Measurements from ENCODE around the gene COMMD1. TPM values are rescaled to one million over a fixed set of nuclear protein-coding genes. Genes with fewer than 3 reads are reported as not detected.

The COMMD1 gene
- polyA plus RNA-seq, 1 donor (not counting 4 experiments of a cell fraction or from before 2014, with no cell fraction given), result 44.8 TPM

DNA sequence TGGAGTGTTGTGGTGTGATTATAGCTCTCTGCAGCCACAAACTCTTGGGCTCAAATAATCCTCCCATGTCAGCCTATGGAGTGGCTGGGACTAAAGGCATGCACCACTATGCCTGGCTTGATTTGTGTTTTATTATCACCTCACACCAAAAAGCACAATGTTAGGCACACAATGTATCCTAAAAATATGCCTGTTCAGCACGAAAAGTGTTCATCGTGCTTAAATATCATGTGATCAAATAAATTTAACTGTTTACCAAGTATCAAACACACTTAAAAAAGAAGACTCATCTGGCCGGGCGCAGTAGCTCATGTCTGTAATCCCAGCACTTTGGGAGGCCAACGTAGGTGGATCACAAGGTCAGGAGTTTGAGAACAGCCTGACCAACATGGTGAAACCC lies 22.6 kb upstream of the COMMD1 start:
- no peaks in the 10 kb centered on the region for H3K27me3 ChIP-seq (ENCODE audit: control insufficient read depth, extremely low read depth, insufficient read depth, low read length)
- no peak overlapping the region for H2AFZ ChIP-seq (ENCODE audit: control insufficient read depth, low read length)
- DNase-seq (ENCODE audit: low read depth, low spot score), result no peak
- H3K4me3 ChIP-seq (ENCODE audit: control insufficient read depth in 2 of 3, extremely low read depth in 1 of 3, insufficient read depth in 2 of 3, low read depth in 1 of 3, low read length in 3 of 3), result no peak overlapping the region
- no peaks in the 10 kb centered on the region for H3K9me3 ChIP-seq (ENCODE audit: control insufficient read depth, low read depth, low read length)
- peaks cover 23% of the 10 kb centered on the region for H4K20me1 ChIP-seq (ENCODE audit: control insufficient read depth, extremely low read depth, insufficient read depth, low read length)
- dilution Hi-C loops (cut with MboI; ENCODE audit: extremely low pct_ligation_motif_present, low sequenced_read_pairs), result no loop called here
- H3K36me3 ChIP-seq (ENCODE audit: control insufficient read depth in 2 of 2, extremely low read depth in 1 of 2, insufficient read depth in 2 of 2, low read length in 2 of 2), result peaks cover 10 to 30% of the 10 kb centered on the region in 2 experiments
- H3K9ac ChIP-seq (ENCODE audit: control insufficient read depth, extremely low read depth, insufficient read depth, low read length), result no peak overlapping the region
- peaks cover 33% of the 10 kb centered on the region for H3K4me1 ChIP-seq (ENCODE audit: control insufficient read depth, extremely low read depth, insufficient read depth, low read length)
- no peak overlapping the region for H3K27ac ChIP-seq (ENCODE audit: control insufficient read depth, insufficient read depth, low read length)
- TF ChIP-seq, protein P1, sequence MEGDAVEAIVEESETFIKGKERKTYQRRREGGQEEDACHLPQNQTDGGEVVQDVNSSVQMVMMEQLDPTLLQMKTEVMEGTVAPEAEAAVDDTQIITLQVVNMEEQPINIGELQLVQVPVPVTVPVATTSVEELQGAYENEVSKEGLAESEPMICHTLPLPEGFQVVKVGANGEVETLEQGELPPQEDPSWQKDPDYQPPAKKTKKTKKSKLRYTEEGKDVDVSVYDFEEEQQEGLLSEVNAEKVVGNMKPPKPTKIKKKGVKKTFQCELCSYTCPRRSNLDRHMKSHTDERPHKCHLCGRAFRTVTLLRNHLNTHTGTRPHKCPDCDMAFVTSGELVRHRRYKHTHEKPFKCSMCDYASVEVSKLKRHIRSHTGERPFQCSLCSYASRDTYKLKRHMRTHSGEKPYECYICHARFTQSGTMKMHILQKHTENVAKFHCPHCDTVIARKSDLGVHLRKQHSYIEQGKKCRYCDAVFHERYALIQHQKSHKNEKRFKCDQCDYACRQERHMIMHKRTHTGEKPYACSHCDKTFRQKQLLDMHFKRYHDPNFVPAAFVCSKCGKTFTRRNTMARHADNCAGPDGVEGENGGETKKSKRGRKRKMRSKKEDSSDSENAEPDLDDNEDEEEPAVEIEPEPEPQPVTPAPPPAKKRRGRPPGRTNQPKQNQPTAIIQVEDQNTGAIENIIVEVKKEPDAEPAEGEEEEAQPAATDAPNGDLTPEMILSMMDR (optimal IDR thresholded peaks at IDR 0.05 in 1 of 3, IDR thresholded peaks at IDR 0.05 in 1 of 3, conservative IDR thresholded peaks at IDR 0.05 in 1 of 3; ENCODE audit: extremely low read depth in 1 of 3, insufficient read depth in 2 of 3, low read length in 3 of 3), result no peak
- TF ChIP-seq EZH2 (IDR thresholded peaks at IDR 0.05; ENCODE audit: low read length), result no peak
- no peak overlapping the region for H3K4me2 ChIP-seq (ENCODE audit: control insufficient read depth, extremely low read depth, insufficient read depth, low read depth, low read length)
- peaks cover 61% of the 10 kb centered on the region for H3K79me2 ChIP-seq (ENCODE audit: control insufficient read depth, insufficient read depth, low read length)
- peaks cover 3% of the 10 kb centered on the region for H3K9me1 ChIP-seq (ENCODE audit: control insufficient read depth, extremely low read depth, insufficient read depth, low read length)
- no peak for FAIRE-seq

DNA sequence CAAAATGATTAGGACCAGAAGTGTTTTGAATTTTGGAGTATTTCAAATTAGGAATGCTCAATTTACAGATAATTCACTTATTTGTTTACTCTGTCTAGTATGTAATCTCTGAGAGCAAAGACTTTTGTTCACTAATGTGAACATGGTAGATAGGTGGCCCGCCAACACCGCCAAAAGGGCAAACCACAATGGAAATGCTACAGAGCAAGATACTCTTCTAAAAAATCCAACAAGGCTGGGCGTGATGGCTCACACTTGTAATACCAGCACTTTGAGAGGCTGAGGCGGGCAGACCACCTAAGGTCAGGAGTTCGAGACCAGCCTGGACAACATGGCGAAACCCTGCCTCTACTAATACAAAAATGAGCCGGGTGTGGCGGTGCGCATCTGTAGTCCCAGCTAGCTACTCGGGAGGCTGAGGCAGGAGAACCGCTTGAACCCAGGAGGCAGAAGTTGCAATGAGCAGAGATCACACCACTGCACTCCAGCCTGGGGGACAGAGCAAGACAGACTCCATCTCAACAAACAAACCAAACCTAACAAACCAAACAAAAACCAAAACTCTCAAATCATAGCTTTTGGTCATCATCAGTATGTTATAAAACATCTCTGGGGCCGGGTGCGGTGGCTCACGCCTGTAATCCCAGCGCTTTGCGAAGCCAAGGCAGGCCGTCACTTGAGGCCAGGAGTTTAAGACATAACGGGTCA lies 19.4 kb upstream of the COMMD1 start:
- Histone ChIP-seq H3K4me1 (ENCODE audit: control insufficient read depth, extremely low read depth, insufficient read depth, low read length) (peaks cover 19% of the 10 kb centered on the region), H3K27me3 (ENCODE audit: control insufficient read depth, extremely low read depth, insufficient read depth, low read length) (no peaks in the 10 kb centered on the region), H4K20me1 (ENCODE audit: control insufficient read depth, extremely low read depth, insufficient read depth, low read length) (peaks cover 21% of the 10 kb centered on the region), H3K36me3 (ENCODE audit: control insufficient read depth in 2 of 2, extremely low read depth in 1 of 2, insufficient read depth in 2 of 2, low read length in 2 of 2) (peaks cover 7 to 9% of the 10 kb centered on the region in 2 experiments), H3K79me2 (ENCODE audit: control insufficient read depth, insufficient read depth, low read length) (peaks cover 57% of the 10 kb centered on the region), H3K4me2 (ENCODE audit: control insufficient read depth, extremely low read depth, insufficient read depth, low read depth, low read length) (peak overlapping the region; percentile 98), H3K27ac (ENCODE audit: control insufficient read depth, insufficient read depth, low read length) (no peak overlapping the region), H3K9me1 (ENCODE audit: control insufficient read depth, extremely low read depth, insufficient read depth, low read length) (peaks cover 3% of the 10 kb centered on the region), H3K9ac (ENCODE audit: control insufficient read depth, extremely low read depth, insufficient read depth, low read length) (no peak overlapping the region), H2AFZ (ENCODE audit: control insufficient read depth, low read length) (no peak overlapping the region), H3K4me3 (ENCODE audit: control insufficient read depth in 2 of 3, extremely low read depth in 1 of 3, insufficient read depth in 2 of 3, low read depth in 1 of 3, low read length in 3 of 3) (no peak overlapping the region), H3K9me3 (ENCODE audit: control insufficient read depth, low read depth, low read length) (no peaks in the 10 kb centered on the region)
- FAIRE-seq, result no peak
- dilution Hi-C loops (cut with MboI; ENCODE audit: extremely low pct_ligation_motif_present, low sequenced_read_pairs), result no loop called here
- TF ChIP-seq, protein P1 (optimal IDR thresholded peaks at IDR 0.05 in 1 of 3, IDR thresholded peaks at IDR 0.05 in 1 of 3, conservative IDR thresholded peaks at IDR 0.05 in 1 of 3; ENCODE audit: extremely low read depth in 1 of 3, insufficient read depth in 2 of 3, low read length in 3 of 3), result no peak
- no peak for TF ChIP-seq EZH2 (IDR thresholded peaks at IDR 0.05; ENCODE audit: low read length)
- DNase-seq (ENCODE audit: low read depth, low spot score), result no peak
